Measurements from ENCODE around the gene CCDC12.

DNA sequence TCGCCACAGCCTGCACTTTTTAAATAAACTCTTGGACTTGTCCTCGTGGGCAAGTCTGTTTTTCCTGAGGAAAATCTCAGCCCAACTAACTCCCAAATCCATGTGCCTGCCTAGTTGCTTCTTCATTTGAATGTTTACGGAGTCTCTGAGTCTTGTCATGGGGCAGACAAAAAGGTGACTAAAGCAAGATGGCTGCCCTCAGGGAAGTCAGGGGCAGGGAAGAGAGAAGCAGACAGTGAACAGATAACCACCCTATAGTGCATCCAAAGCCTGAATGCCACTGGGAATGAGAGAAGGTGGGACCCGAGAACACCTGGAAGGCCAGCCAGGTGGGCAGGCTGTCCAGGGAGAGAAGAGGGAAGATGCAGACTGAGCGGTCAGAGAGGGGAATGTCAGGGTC is 21.4 kb downstream of the CCDC12 start:
- TF ChIP-seq, protein P1, sequence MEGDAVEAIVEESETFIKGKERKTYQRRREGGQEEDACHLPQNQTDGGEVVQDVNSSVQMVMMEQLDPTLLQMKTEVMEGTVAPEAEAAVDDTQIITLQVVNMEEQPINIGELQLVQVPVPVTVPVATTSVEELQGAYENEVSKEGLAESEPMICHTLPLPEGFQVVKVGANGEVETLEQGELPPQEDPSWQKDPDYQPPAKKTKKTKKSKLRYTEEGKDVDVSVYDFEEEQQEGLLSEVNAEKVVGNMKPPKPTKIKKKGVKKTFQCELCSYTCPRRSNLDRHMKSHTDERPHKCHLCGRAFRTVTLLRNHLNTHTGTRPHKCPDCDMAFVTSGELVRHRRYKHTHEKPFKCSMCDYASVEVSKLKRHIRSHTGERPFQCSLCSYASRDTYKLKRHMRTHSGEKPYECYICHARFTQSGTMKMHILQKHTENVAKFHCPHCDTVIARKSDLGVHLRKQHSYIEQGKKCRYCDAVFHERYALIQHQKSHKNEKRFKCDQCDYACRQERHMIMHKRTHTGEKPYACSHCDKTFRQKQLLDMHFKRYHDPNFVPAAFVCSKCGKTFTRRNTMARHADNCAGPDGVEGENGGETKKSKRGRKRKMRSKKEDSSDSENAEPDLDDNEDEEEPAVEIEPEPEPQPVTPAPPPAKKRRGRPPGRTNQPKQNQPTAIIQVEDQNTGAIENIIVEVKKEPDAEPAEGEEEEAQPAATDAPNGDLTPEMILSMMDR (IDR thresholded peaks at IDR 0.05), result no peak
- TF ChIP-seq POLR2A (IDR thresholded peaks at IDR 0.05), result no peak
